Measurements from ENCODE around the gene MOB3B. TPM values are rescaled to one million over a fixed set of nuclear protein-coding genes. Genes with fewer than 3 reads are reported as not detected.

MOB3B gene
- total RNA-seq, 1 donor from 2014 or later: 0.99 TPM

- no peak for DNase-seq (ENCODE audit: low read depth in 2 of 2)
These were observed 161.2 kb downstream of the MOB3B start for GRCh38 chr9:27368316-27368985.

- DNase-seq (ENCODE audit: low read depth in 2 of 2): no peak
These were observed 161.7 kb downstream of the MOB3B start for GRCh38 chr9:27367921-27368315.

- no peak for DNase-seq (ENCODE audit: low read depth in 2 of 2)
These were observed 162.3 kb downstream of the MOB3B start for GRCh38 chr9:27367175-27367798.

- DNase-seq (ENCODE audit: low read depth in 2 of 2): no peak
These were observed 163.8 kb downstream of the MOB3B start for GRCh38 chr9:27365707-27366376.

- DNase-seq (ENCODE audit: low read depth in 2 of 2): no peak
These were observed 167.0 kb downstream of the MOB3B start for GRCh38 chr9:27362447-27363210.

- DNase-seq (ENCODE audit: low read depth in 2 of 2): no peak
These were observed 168.1 kb downstream of the MOB3B start for GRCh38 chr9:27361492-27361891.

- no peak for DNase-seq (ENCODE audit: low read depth in 2 of 2)
These were observed 169.9 kb downstream of the MOB3B start for GRCh38 chr9:27359763-27360162.

GRCh38 chr9:27358007-27358406 is 171.6 kb downstream of the MOB3B start:
- no peak for DNase-seq (ENCODE audit: low read depth in 2 of 2)

- no peak for DNase-seq (ENCODE audit: low read depth in 2 of 2)
These were observed 173.2 kb downstream of the MOB3B start for GRCh38 chr9:27356446-27356845.

- peak in 1 of 2 donors; percentile 18 for DNase-seq (ENCODE audit: low read depth in 2 of 2)
These were observed 174.4 kb downstream of the MOB3B start for GRCh38 chr9:27355166-27355565.

- DNase-seq (ENCODE audit: low read depth in 2 of 2): no peak
These were observed 176.0 kb downstream of the MOB3B start for GRCh38 chr9:27353474-27354229.

- no peak for DNase-seq (ENCODE audit: low read depth in 2 of 2)
These were observed 176.5 kb downstream of the MOB3B start for GRCh38 chr9:27353166-27353473.

GRCh38 chr9:27352457-27353165 is 177.0 kb downstream of the MOB3B start:
- DNase-seq (ENCODE audit: low read depth in 2 of 2): no peak

GRCh38 chr9:27351438-27351837 is 178.2 kb downstream of the MOB3B start:
- no peak for DNase-seq (ENCODE audit: low read depth in 2 of 2)

GRCh38 chr9:27350382-27350976 is 179.1 kb downstream of the MOB3B start:
- DNase-seq (ENCODE audit: low read depth in 2 of 2): no peak

GRCh38 chr9:27349698-27350080 is 179.9 kb downstream of the MOB3B start:
- DNase-seq (ENCODE audit: low read depth in 2 of 2): peak; percentile 5 to 69

GRCh38 chr9:27348785-27349697 is 180.6 kb downstream of the MOB3B start:
- peak in 1 of 2 donors; percentile 37 for DNase-seq (ENCODE audit: low read depth in 2 of 2)

GRCh38 chr9:27347889-27348288 is 181.7 kb downstream of the MOB3B start:
- DNase-seq (ENCODE audit: low read depth in 2 of 2): no peak

- no peak for DNase-seq (ENCODE audit: low read depth in 2 of 2)
These were observed 184.8 kb downstream of the MOB3B start for GRCh38 chr9:27344776-27345175.
